ENCODE data around the gene ZNF765.
"Not testable (repeated sequence)": the region's sequence is repeated elsewhere in the genome, so short reads cannot be mapped to it uniquely, and the experiment has no call there.

ZNF765 gene

GRCh38 chr19:53423074-53423473 is 28.1 kb downstream of the ZNF765 start:
- DNase-seq: not testable (repeated sequence)

- not testable (repeated sequence) for DNase-seq
Observed at GRCh38 chr19:53423680-53424079, 28.7 kb downstream of the ZNF765 start.

DNA sequence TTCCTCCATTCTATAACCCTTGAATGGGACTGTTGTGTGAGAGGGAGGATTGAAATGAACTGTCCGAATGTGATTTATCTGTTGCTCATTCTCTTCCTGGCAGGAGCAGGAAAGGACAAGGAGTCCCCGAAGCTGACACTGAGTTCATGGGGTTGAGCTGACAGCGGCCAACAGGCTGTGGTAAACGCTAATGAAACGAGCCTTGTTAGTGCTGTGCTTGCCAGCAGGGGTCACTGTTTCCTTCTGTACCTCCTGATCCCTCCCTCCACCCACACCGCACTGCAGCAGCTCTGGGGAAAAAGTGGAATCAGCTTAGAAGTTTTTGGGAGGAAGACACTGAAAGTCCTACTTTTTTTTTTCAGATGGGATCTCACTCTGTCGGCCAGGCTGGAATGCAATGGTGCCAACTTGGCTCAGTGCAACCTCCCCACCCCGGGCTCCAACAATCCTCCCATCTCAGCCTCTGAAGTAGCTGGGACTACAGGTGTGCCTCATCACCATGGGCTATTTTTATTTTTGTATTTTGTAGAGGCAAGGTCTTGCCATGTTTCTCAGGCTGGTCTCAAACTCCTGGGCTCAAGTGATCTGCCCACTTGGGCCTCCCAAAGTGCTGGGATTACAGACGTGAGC is 30.1 kb downstream of the ZNF765 start:
- peak; percentile 7 to 66 for DNase-seq

GRCh38 chr19:53431399-53432087 is 36.6 kb downstream of the ZNF765 start, which contains the start of gene ZNF761:
TSS of gene ZNF761 (plus strand) at chr19:53431984. CDS start at chr19:53447269, 15,285 bp downstream.
- DNase-seq: peak; percentile 87 to 88

DNA sequence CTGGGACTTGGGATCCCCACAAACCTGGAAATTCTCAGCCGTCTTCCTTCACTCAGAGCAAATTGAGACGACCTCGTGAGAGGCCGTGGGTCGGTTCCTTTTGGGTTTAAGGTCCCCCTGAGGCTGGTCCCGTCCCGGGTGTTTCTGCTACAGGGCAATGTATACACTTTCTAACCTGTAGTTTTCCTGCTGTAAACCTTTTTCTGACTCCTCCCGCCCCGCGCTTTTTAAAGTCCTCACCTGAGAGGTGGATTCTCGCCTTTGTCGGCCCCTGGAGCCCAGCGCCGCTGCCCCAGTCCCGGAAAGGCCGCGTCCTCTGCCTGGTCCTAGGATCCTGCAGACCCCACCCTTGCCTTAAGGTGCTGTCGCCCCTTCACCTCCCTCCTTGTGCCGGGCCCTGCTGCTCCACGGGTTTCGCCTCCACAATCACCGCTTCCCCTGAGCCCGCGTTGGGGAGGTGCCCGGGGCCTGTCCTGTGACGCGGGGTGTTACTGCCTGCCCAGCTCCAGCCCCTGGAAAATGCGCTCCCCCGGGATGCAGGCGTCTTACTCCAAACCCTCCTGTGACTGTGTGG is 37.2 kb downstream of the ZNF765 start:
- peak in 1 of 2 donors; percentile 13 for DNase-seq

- DNase-seq: not testable (repeated sequence)
Observed at GRCh38 chr19:53443809-53444208, 48.9 kb downstream of the ZNF765 start.

- not testable (repeated sequence) for DNase-seq
Observed at GRCh38 chr19:53447196-53447595, 52.2 kb downstream of the ZNF765 start.

DNA sequence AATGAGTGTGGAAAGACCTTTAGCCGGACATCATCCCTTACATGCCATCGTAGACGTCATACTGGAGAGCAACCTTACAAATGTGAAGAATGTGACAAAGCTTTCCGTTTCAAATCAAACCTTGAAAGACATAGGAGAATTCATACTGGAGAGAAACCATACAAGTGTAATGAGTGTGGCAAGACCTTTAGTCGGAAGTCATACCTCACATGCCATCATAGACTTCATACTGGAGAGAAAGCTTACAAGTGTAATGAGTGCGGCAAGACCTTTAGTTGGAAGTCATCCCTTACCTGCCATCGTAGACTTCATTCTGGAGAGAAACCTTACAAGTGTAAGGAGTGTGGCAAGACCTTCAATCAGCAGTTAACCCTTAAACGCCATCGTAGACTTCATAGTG is 60.9 kb downstream of the ZNF765 start:
- no peak for DNase-seq

DNA sequence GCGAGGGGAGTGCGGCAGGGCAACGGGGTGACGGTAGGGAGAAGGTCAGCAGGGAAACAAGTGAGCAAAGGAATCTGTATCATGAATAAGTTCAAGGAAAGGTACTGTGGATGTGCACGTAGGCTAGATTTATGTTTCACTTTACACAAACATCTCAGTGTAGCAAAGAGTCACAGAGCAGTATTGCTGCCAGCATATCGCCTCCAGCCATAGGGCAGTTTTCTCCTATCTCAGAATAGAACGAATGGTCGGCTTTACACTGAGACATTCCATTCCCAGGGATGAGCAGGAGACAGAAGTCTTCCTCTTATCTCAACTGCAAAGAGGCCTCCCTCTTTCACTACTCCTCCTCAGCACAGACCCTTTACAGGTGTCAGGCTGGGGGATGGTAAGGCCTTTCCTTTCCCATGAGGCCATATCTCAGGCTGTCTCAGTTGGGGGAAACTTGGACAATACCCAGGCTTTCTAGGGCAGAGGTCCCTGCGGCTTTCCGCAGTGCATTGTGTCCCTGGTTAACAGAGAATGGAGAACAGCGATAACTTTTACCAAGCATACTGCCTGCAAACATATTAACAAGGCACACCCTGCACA is 65.3 kb downstream of the ZNF765 start:
- DNase-seq: not testable (repeated sequence)

DNA sequence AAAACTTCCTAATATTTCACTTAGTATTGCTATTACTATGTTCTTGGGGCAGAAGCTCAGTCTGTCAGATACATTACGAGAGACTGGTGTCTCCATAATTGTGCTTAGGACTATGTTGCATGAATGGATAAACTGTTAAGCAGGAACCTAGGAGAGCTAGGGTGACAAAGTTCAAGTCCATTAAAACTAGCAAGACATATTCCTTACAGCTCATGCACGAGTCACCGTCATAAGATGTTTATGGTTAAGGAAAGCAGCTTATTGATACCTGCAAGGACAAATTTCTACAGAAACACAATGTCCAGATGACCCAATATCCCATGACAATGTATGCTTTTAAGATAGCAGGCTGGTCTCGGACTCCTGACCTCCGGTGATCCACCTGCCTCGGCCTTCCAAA is 66.9 kb downstream of the ZNF765 start:
- no peak for DNase-seq

DNA sequence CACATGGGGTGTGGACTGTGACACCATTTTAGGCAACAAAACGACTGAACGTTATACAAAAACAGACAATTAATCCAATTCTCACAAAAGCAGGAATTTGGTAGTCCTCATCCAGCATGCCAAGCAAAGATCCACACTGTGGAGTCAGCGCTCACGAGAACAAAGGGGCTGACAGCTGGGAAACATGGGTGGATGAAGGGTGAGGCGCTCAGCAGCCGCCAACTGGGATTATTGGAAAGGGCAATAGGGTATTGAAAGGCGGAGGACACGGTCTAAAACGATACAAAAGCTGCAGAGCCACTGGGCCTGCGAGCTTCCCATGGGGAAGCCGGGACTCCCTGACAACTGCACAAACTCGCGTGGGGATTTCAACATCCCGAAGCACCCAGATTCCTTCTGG is 67.9 kb downstream of the ZNF765 start:
- no peak for DNase-seq

- no peak for DNase-seq
Observed at GRCh38 chr19:53463263-53463662, 68.3 kb downstream of the ZNF765 start.

GRCh38 chr19:53466726-53467484 is 72.0 kb downstream of the ZNF765 start:
- DNase-seq: no peak

GRCh38 chr19:53467485-53468262 is 72.7 kb downstream of the ZNF765 start, which contains the start of gene ZNF813:
TSS of gene ZNF813 (plus strand) at chr19:53467733. CDS start at chr19:53483823, 16,090 bp downstream.
- peak; percentile 90 for DNase-seq

- not testable (repeated sequence) for DNase-seq
Observed at GRCh38 chr19:53468628-53469027, 73.7 kb downstream of the ZNF765 start.

- DNase-seq: no peak
Observed at GRCh38 chr19:53471916-53472315, 77.0 kb downstream of the ZNF765 start.

- DNase-seq: not testable (repeated sequence)
Observed at GRCh38 chr19:53474832-53475231, 79.9 kb downstream of the ZNF765 start.

DNA sequence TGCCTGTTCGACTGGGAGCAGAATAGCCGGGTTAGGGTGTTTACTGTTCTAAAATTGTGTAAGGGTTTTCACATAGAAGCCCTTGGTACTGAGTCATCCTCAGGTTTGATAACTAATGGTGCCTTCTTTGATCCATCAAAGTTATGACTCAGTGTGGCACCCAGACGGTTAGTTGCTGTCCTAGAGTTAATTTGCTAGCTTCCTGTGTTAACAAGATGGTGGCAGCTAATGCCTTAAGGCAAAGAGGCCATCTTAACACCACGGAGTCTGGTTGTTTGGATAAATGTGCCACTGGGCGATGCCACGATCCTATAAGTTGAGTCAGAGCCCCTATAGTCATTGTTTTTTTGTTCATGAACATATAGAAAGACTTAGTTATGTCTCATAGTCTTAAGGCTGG is 80.5 kb downstream of the ZNF765 start:
- not testable (repeated sequence) for DNase-seq

Measured in bone marrow (tissue), 2 donors.